K562 (cell line): ENCODE data around the gene FAM149A. TPM values are rescaled to one million over a fixed set of nuclear protein-coding genes. Genes with fewer than 3 reads are reported as not detected.
A peak's percentile ranks its signal among the peaks of the same experiment; 100 is the strongest.

Experiments used
- ATAC-seq: fragments of 200-7000 bp; cut with Tn5 transposase; 3 replicates; pipeline ENCODE4 v1.9.1; 2020; ENCODE audit warnings: moderate library complexity
- BruUV-seq: library from RNA; stranded (reverse); fragments of 400-500 nt; replicated peaks from 2 replicates; lab custom pipeline; 2021; lab: Mats Ljungman, UMichigan
- CTCF ChIA-PET: fragments of 300-600 bp; formaldehyde crosslinking; extraction: SDS; loops from one replicate; lab custom pipeline; 2021; ENCODE audit warnings: low intra/inter-chr PET ratio; lab: Yijun Ruan, JAX
- POLR2A ChIA-PET: fragments of 300-600, 350-650 bp; sonication (Branson Sonifier 250); formaldehyde crosslinking; extraction: SDS; loops from one replicate; lab custom pipeline; 2021; ENCODE audit warnings: antibody characterized with exemption, inconsistent platforms; lab: Yijun Ruan, JAX
- DNase-seq, 4 experiments: peaks; one replicate each; pipeline versions ENCODE4 v3.0.0 to v3.0.0-alpha.2; 2011 to 2018; ENCODE audit warnings: low spot score in 3 of 4, mixed read lengths in 3 of 4; ENCODE audit errors: extremely low read depth in 1 of 4
- FAIRE-seq: peaks from 2 replicates; lab custom pipeline; 2011; peaks lifted over from hg19 to GRCh38; lab: Jason Lieb, UNC
- H2AFZ ChIP-seq: 2 replicates; pipeline ENCODE4 v1.6.0; 2011; ENCODE audit warnings: low read depth, low read length, control low read depth, inconsistent platforms
- H3K27ac ChIP-seq: fragments of 200-600 bp; 3 replicates; pipeline ENCODE4 v1.8.0; 2011; ENCODE audit warnings: low read depth, mild to moderate bottlenecking, control low read depth, inconsistent platforms, low read length, moderate library complexity, mixed read lengths; ENCODE audit errors: extremely low read depth
- H3K27me3 ChIP-seq, 2 experiments: fragments of 300-600 bp in 1 of 2; 2 replicates in 1 of 2; 3 replicates in 1 of 2; pipeline versions ENCODE4 v1.6.0 to v1.8.0; 2011; ENCODE audit warnings: inconsistent platforms in 2 of 2, low read length in 2 of 2, mild to moderate bottlenecking in 1 of 2, mixed read lengths in 1 of 2, moderate library complexity in 1 of 2; ENCODE audit not compliant: control insufficient read depth in 2 of 2, insufficient read depth in 2 of 2
- H3K36me3 ChIP-seq: fragments of 300-600 bp; 3 replicates; pipeline ENCODE4 v1.8.0; 2011; ENCODE audit warnings: mild to moderate bottlenecking, low read length, inconsistent platforms; ENCODE audit not compliant: control insufficient read depth, insufficient read depth
- H3K4me1 ChIP-seq, 2 experiments: fragments of 200-600 bp in 1 of 2; replicated peaks in 1 of 2; 2 replicates in 1 of 2; 3 replicates in 1 of 2; pipeline versions ENCODE4 v1.5.1 to v1.8.0; 2011; ENCODE audit warnings: inconsistent platforms in 2 of 2, low read length in 2 of 2, mild to moderate bottlenecking in 1 of 2, mixed read lengths in 1 of 2, moderate library complexity in 1 of 2; ENCODE audit not compliant: control insufficient read depth in 2 of 2, insufficient read depth in 2 of 2
- H3K4me2 ChIP-seq: 2 replicates; pipeline ENCODE4 v1.6.1; 2011; ENCODE audit warnings: low read length, control low read depth, inconsistent platforms, mixed read lengths; ENCODE audit not compliant: insufficient read depth
- H3K4me3 ChIP-seq: fragments of 200-600 bp; sonication (generic), shearing (Covaris generic); 2 replicates; pipeline ENCODE4 v1.5.1; 2016; ENCODE audit warnings: control low read depth, inconsistent platforms
- H3K79me2 ChIP-seq: fragments of 200-600 bp; 3 replicates; pipeline ENCODE4 v1.8.0; 2011; ENCODE audit warnings: low read length, inconsistent platforms; ENCODE audit not compliant: control insufficient read depth, insufficient read depth
- H3K9ac ChIP-seq, 2 experiments: 2 replicates each; pipeline versions ENCODE4 v1.6.0 to v1.6.1; 2011; ENCODE audit warnings: low read depth in 2 of 2, low read length in 2 of 2, control low read depth in 1 of 2, inconsistent platforms in 1 of 2, mild to moderate bottlenecking in 1 of 2, mixed read lengths in 1 of 2; ENCODE audit not compliant: insufficient read depth in 1 of 2
- H3K9me1 ChIP-seq: one replicate; pipeline ENCODE4 v1.6.0; 2011; ENCODE audit warnings: inconsistent platforms, mild to moderate bottlenecking, low read length, moderate library complexity; ENCODE audit not compliant: control insufficient read depth, insufficient read depth
- H3K9me3 ChIP-seq: replicated peaks from 2 replicates; pipeline ENCODE4 v1.5.1; 2011; ENCODE audit warnings: low read depth, low read length, inconsistent platforms; ENCODE audit not compliant: control insufficient read depth, insufficient read depth
- H4K20me1 ChIP-seq: replicated peaks from 2 replicates; pipeline ENCODE4 v1.6.1; 2011; ENCODE audit warnings: low read length, inconsistent platforms, mixed read lengths; ENCODE audit not compliant: control insufficient read depth, insufficient read depth
- KDM2B ChIP-seq: fragments of 250-450 bp; sonication (Bioruptor Pico); IDR thresholded peaks from 2 replicates; pipeline ENCODE4 v1.8.0; 2021; ENCODE audit warnings: mild to moderate bottlenecking, moderate library complexity
- NCOA2 ChIP-seq, 2 experiments: fragments of 450-650 bp; IDR thresholded peaks; 2 replicates each; pipeline ENCODE4 v1.6.1; 2018; ENCODE audit warnings: mild to moderate bottlenecking in 2 of 2, moderate library complexity in 1 of 2; ENCODE audit not compliant: partially characterized antibody in 2 of 2
- RCOR1 ChIP-seq, 2 experiments: IDR thresholded peaks; 2 replicates each; pipeline ENCODE4 v1.6.1; 2012; ENCODE audit warnings: low read depth in 2 of 2, low read length in 2 of 2, borderline replicate concordance in 1 of 2, improper control_type of control experiment in 1 of 2
- ZNF384 ChIP-seq: IDR thresholded peaks from 2 replicates; pipeline ENCODE4 v1.6.1; 2012; ENCODE audit warnings: low read depth, low read length, improper control_type of control experiment
- WGBS: fragments of 100-300 bp; shearing (Covaris generic); methylation state at CpG from one replicate; pipeline ENCODE4 v1.1.6; 2016; ENCODE audit warnings: low coverage, mixed read lengths; ENCODE audit not compliant: insufficient coverage; ENCODE audit errors: missing lambda C conversion rate; 5-methylcytosine and 5-hydroxymethylcytosine counted together
- in situ Hi-C: fragments of 300-500 bp; cut with MboI; formaldehyde crosslinking; loops from 4 replicates; pipeline ENCODE4 v1.15.0; 2018; ENCODE audit warnings: inconsistent platforms, mixed read lengths
- intact Hi-C: fragments of 100-400 bp; cut with micrococcal nuclease; formaldehyde crosslinking; loops from 2 replicates; pipeline ENCODE4 v1.14.2; 2022
- polyA plus RNA-seq, 8 experiments: library from polyadenylated mRNA; depleted of rRNA in 4 of 8; stranded (reverse) in 5 of 8; unstranded in 3 of 8; fragments of >200 nt; fragmentation: Nextera tagmentation in 2 of 8; fragmentation: Illumina TruSeq in 1 of 8; extraction: Ambion mirVana in 2 of 8; extraction: Trizol in 1 of 8; gene quantifications; 2 replicates each; pipeline versions ENCODE4 v1.2.1 to v1.2.3, GENCODE V29; 2011 to 2014; ENCODE audit warnings: inconsistent platforms in 1 of 8, missing spikeins in 1 of 8
- total RNA-seq, 7 experiments: library from RNA; depleted of rRNA in 6 of 7; stranded (reverse); fragments of >200 nt in 6 of 7; fragmentation: Illumina TruSeq in 2 of 7; extraction: Trizol in 2 of 7; gene quantifications; 2 replicates each; pipeline versions ENCODE4 v1.2.1 to v1.2.3, GENCODE V29; 2011 to 2021; ENCODE audit warnings: low replicate concordance in 1 of 7
- TF ChIP-seq, protein P1 (sequence below): fragments of 200-800 bp; sonication (Bioruptor generic); IDR thresholded peaks from 2 replicates; pipeline ENCODE4 v1.6.1; 2017; ENCODE audit warnings: missing genetic modification characterization, missing compliant biosample characterization

Gene FAM149A
- total and polyA plus RNA-seq, 9 of the 15 experiments (the other 6 are each of a cell fraction or from before 2014, with no cell fraction given), result not detected

DNA sequence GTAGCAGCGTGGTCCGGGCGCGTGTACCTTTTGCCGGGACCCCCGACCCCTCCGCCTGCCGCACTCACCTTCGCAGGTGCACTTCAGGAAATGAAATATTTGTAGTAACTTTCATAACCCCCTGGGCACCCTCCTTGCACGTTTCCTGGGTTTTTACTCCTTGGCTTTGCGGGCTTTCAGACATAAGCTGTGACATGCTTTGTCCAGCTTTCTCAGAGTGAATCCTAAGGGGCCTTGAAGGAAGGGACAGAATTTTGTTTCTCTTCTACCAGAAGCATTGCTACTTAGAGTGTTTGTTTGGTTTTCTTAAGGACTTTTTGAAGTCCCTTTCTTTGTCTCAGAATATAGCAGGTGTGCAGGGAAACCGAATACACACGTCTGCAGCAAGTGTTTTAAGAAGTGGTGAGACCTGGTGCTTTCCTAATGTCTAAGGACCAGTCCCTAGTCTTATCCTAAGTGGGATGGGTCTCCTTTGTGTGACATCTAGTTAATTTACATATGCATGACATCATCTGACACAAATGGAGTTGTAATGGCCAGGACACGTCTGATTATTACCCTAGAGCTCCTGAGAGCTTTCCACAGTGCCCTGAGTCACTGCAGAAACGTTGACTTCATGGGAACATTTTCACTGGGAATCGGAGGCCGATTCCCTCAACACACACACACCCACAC lies 1.3 kb downstream of the FAM149A start:
- DNase-seq (peak in 1 of 4 experiments; percentile 2), ATAC-seq (peak; percentile 40; the same call in 1 of the 3 replicates), FAIRE-seq (peak; percentile 58)
- Histone ChIP-seq H3K27ac (no peak overlapping the region), H3K4me1 (peaks cover 0 to 10% of the 10 kb centered on the region in 2 experiments; a peak in 2 of 5 replicates), H4K20me1 (no peaks in the 10 kb centered on the region), H3K4me2 (no peak overlapping the region), H3K9me3 (no peaks in the 10 kb centered on the region), H3K9ac (no peak overlapping the region), H3K27me3 (peaks cover 26 to 47% of the 10 kb centered on the region in 2 experiments), H3K79me2 (no peaks in the 10 kb centered on the region), H3K4me3 (no peak overlapping the region), H3K36me3 (no peaks in the 10 kb centered on the region), H2AFZ (no peak overlapping the region), H3K9me1 (no peaks in the 10 kb centered on the region)
- TF ChIP-seq KDM2B (CRISPR knock-in tag), result no peak
- no peak for TF ChIP-seq ZNF384
- TF ChIP-seq NCOA2 (IDR thresholded peaks at IDR 0.05; ENCODE audit: partially characterized antibody in 2 of 2), result no peak
- TF ChIP-seq RCOR1 (IDR thresholded peaks at IDR 0.05; ENCODE audit: borderline replicate concordance in 1 of 2, low read depth in 2 of 2, low read length in 2 of 2), result no peak
- TF ChIP-seq, protein P1, sequence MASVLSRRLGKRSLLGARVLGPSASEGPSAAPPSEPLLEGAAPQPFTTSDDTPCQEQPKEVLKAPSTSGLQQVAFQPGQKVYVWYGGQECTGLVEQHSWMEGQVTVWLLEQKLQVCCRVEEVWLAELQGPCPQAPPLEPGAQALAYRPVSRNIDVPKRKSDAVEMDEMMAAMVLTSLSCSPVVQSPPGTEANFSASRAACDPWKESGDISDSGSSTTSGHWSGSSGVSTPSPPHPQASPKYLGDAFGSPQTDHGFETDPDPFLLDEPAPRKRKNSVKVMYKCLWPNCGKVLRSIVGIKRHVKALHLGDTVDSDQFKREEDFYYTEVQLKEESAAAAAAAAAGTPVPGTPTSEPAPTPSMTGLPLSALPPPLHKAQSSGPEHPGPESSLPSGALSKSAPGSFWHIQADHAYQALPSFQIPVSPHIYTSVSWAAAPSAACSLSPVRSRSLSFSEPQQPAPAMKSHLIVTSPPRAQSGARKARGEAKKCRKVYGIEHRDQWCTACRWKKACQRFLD, result no peak
- in situ Hi-C loops, result no loop called here
- no TSS peak for BruUV-seq
- POLR2A ChIA-PET, result interaction anchor here (0.6 kb wide), 1 partner anchor 479 kb away, joined by 3 read pairs; no protein-coding TSS in a partner anchor
- WGBS, result 19% methylated on average over 16 of the region's 17 CpGs
- CTCF ChIA-PET, result no interaction called here
- intact Hi-C loops, result no loop called here
